Right ventricle myocardium inferior (tissue), 1 donor: ENCODE measurements around the gene TAS2R14. TPM values are rescaled to one million over a fixed set of nuclear protein-coding genes. Genes with fewer than 3 reads are reported as not detected.

Experiments used
- ATAC-seq: fragments of 200-7000 bp; cut with Tn5 transposase; one replicate; pipeline ENCODE4 v1.9.1; 2020; ENCODE audit warnings: mild to moderate bottlenecking, moderate library complexity
- DNase-seq: peaks from one replicate; pipeline ENCODE4 v3.0.0; 2021; ENCODE audit errors: missing footprints
- intact Hi-C: fragments of 100-400 bp; cut with DNase I; formaldehyde crosslinking; loops from one replicate; pipeline ENCODE4 v1.11.0; 2022
- total RNA-seq: library from RNA; stranded (reverse); fragmentation: NEBNext Ultra II Directional; extraction: Animal tissue kit (Norgen Biotek cat#: 25700); gene quantifications from one replicate; pipeline ENCODE4 v1.2.1, GENCODE V29; 2021
- donor health status: DM: no; HTN: yes; CAD: no; lungs with severe emphysema.

Gene TAS2R14
- total RNA-seq, 1 donor from 2014 or later: 0.38 TPM

- DNase-seq (no peak), ATAC-seq (no peak)
- intact Hi-C loops: no loop called here
Observed at GRCh38 chr12:10926269-10926668, 12.8 kb downstream of the TAS2R14 start.

DNA sequence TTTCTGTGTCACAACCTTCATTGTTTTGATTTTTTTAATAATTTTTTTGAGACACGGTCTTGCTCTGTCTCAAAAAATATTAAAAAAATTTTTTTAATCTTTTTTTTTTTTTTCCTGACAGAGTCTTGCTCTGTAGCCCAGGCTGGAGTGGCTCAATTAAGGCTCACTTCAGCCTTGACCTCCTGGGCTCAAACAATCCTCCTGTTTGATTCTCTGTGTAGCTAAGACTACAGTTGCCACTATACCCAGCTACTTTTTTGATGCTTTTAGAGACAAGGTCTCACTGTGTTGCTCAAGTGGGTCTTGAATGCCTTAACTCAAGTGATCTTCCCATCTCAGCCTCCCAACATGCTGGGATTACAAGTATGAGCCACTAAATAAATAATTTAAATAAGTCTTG, 19.3 kb downstream of the TAS2R14 start:
- DNase-seq (no peak), ATAC-seq (no peak)
- intact Hi-C loops: no loop called here

GRCh38 chr12:10910380-10910779, 28.7 kb downstream of the TAS2R14 start:
- intact Hi-C loops: no loop called here
- peak; percentile 57 for ATAC-seq
- no peak for DNase-seq

GRCh38 chr12:10909462-10909861, 29.6 kb downstream of the TAS2R14 start, which contains the start of gene TAS2R13:
Gene TAS2R13 (minus strand): TSS chr12:10909562. CDS start chr12:10909298, 264 bp downstream.
- DNase-seq (no peak), ATAC-seq (no peak)
- intact Hi-C loops: no loop called here

DNA sequence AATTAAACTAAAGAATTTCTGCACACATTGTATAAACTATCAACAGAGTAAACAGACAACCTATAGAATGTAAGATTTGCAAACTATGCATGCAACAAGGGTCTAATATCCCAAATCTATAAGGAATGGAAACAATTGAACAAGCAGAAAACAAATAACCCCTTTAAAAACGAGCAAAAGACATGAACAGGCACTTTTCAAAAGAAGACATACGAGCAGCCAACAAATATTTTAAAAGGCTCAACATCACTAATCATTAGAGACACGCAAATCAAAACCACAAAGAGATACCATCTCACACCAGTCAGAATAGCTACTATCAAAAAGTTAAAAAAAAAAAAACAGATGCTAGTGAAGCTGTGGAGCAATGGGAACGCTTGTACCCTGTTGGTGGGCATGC, 34.4 kb downstream of the TAS2R14 start:
- intact Hi-C loops: no loop called here

GRCh38 chr12:10901427-10901826, 37.6 kb downstream of the TAS2R14 start:
- no peak for ATAC-seq
- no peak for DNase-seq
- intact Hi-C loops: no loop called here

More for the DNA sequence above, 34.4 kb downstream of the TAS2R14 start:
- DNase-seq: no peak
- no peak for ATAC-seq

GRCh38 chr12:10900972-10901371, 38.1 kb downstream of the TAS2R14 start:
- intact Hi-C loops: no loop called here
- no peak for DNase-seq
- ATAC-seq: no peak

GRCh38 chr12:10900530-10900929, 38.5 kb downstream of the TAS2R14 start:
- DNase-seq: no peak
- ATAC-seq: no peak
- intact Hi-C loops: no loop called here

DNA sequence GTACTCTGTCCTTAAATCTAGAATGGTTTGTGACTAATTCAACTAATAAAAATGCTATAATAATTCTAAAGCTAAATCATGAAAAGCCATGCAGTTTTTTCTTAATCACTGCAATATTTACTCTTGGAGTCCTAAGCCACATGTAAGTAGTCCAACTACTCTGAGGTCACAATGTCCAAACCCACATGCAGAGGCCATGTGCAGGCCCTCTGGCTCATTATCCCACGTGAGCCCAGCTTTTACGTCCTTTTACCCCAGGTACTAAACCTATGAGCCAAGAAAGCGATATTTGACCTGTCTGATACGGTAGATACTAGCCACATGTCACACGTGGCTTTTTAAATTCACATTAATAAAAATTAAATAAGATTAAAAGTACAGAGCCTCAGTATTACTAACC, 42.2 kb downstream of the TAS2R14 start:
- intact Hi-C loops: no loop called here
- DNase-seq: no peak
- ATAC-seq: no peak

GRCh38 chr12:10891937-10892336, 47.1 kb downstream of the TAS2R14 start:
- DNase-seq (no peak), ATAC-seq (no peak)
- intact Hi-C loops: no loop called here

DNA sequence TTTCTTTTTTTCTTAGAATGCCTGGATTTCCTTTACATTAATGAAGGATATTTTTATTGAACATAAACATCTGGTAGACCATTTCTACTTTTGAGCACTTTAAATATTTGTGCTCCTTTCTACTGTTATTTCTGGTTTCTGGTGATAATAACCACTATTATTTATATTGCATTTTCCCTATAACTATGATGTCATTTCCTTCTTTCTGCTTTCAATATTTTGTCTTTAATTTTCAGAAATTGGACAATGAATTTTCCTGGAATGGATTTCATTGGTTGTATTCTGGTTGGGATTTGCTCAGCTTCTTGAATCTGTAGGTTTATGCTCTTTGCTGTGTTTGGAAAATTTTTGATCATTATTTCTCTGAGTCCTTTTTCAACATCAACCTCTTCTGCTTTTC, 49.8 kb downstream of the TAS2R14 start:
- DNase-seq: no peak
- no peak for ATAC-seq
- intact Hi-C loops: no loop called here

Other genes starting within 250 kb of the TAS2R14 start
- 594 TPM for gene YBX3, start 215.9 kb downstream of the TAS2R14 start, total RNA-seq
- gene TAS2R7, start 136.6 kb downstream of the TAS2R14 start, total RNA-seq: not detected
- not detected for gene TAS2R8, start 132.0 kb downstream of the TAS2R14 start, total RNA-seq
- not detected for gene TAS2R9, start 129.1 kb downstream of the TAS2R14 start, total RNA-seq
- not detected for gene TAS2R10, start 112.9 kb downstream of the TAS2R14 start, total RNA-seq
- gene PRR4, start 89.8 kb downstream of the TAS2R14 start, total RNA-seq: 1.8 TPM
- gene PRH1, start 55.0 kb downstream of the TAS2R14 start, total RNA-seq: 4.2 TPM
- 0.43 TPM for gene TAS2R13, start 29.7 kb downstream of the TAS2R14 start, total RNA-seq
- gene PRH2, start 10.0 kb downstream of the TAS2R14 start, total RNA-seq: not detected
- not detected for gene TAS2R50, start 47.6 kb upstream of the TAS2R14 start, total RNA-seq
- 0.46 TPM for gene TAS2R20, start 59.0 kb upstream of the TAS2R14 start, total RNA-seq
- 0.49 TPM for gene TAS2R19, start 83.4 kb upstream of the TAS2R14 start, total RNA-seq
- gene TAS2R31, start 92.1 kb upstream of the TAS2R14 start, total RNA-seq: 0.41 TPM
- 0.43 TPM for gene TAS2R46, start 123.0 kb upstream of the TAS2R14 start, total RNA-seq
- not detected for gene TAS2R43, start 153.1 kb upstream of the TAS2R14 start, total RNA-seq
- gene TAS2R30, start 195.4 kb upstream of the TAS2R14 start, total RNA-seq: 0.27 TPM
- 14.6 TPM for gene SMIM10L1, start 231.9 kb upstream of the TAS2R14 start, total RNA-seq
- not detected for gene TAS2R42, start 247.7 kb upstream of the TAS2R14 start, total RNA-seq